ENCODE measurements around the gene FGF14. TPM values are rescaled to one million over a fixed set of nuclear protein-coding genes. Genes with fewer than 3 reads are reported as not detected.

The FGF14 gene
- total RNA-seq, 3 donors from 2014 or later (not counting 1 experiment from before 2014, with no cell fraction given), result not detected

DNA sequence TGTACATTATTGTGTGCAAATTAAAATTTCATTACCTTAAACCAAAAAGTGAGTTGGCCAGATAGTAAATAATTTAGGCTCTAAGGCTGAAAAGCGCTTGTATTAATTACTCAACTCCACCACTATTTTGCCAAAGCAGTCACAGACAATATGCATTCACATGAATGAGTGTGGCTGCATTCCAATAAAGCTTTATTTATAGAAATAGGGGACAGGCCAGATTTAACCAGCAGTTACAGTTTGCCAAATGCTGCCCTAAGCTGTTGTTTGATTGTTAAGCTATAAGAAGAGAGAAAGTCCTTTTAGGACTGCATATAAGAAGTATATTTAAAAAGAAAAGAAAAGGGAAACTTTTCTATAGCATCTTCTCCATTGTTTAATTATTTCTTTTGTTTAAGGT, 606.8 kb downstream of the FGF14 start:
- TF ChIP-seq, protein P1, sequence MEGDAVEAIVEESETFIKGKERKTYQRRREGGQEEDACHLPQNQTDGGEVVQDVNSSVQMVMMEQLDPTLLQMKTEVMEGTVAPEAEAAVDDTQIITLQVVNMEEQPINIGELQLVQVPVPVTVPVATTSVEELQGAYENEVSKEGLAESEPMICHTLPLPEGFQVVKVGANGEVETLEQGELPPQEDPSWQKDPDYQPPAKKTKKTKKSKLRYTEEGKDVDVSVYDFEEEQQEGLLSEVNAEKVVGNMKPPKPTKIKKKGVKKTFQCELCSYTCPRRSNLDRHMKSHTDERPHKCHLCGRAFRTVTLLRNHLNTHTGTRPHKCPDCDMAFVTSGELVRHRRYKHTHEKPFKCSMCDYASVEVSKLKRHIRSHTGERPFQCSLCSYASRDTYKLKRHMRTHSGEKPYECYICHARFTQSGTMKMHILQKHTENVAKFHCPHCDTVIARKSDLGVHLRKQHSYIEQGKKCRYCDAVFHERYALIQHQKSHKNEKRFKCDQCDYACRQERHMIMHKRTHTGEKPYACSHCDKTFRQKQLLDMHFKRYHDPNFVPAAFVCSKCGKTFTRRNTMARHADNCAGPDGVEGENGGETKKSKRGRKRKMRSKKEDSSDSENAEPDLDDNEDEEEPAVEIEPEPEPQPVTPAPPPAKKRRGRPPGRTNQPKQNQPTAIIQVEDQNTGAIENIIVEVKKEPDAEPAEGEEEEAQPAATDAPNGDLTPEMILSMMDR (IDR thresholded peaks at IDR 0.05), result no peak
- 100% methylated on average over 1 of the region's 1 CpG for WGBS (ENCODE audit: insufficient coverage)
- intact Hi-C loops (cut with micrococcal nuclease), result no loop called here

DNA sequence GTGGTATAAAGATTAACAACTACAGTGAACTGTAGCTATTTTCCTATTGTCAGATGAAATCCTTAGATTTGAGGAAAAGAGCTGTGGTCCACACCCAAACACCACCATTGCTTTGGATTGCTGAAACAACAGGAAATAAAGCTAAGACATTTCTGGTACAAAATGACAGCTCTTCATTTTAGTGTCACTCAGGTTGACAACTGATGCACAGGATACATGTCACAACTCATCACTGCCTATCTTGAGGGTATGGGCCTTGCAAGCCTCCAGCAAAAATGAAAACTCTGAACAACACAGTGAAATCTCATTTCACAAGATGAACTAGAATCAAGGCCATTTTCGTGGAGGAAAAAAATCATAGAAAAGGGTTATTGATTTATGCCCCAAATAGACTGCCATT, 609.7 kb downstream of the FGF14 start:
- H3K27ac Mint-ChIP-seq, result no peak overlapping the region
- intact Hi-C loops (cut with micrococcal nuclease), result no loop called here

More for the DNA sequence above, 606.8 kb downstream of the FGF14 start:
- DNase-seq (no peak), ATAC-seq (no peak)
- no peak overlapping the region for H3K27ac Mint-ChIP-seq
- no peak overlapping the region for H3K4me3 ChIP-seq (ENCODE audit: low read length)
- H3K9me3 ChIP-seq (ENCODE audit: control insufficient read depth, insufficient read depth, low read length), result no peaks in the 10 kb centered on the region
- H3K36me3 Mint-ChIP-seq, result no peaks in the 10 kb centered on the region
- H3K27ac ChIP-seq (ENCODE audit: low read length), result no peak overlapping the region
- H3K4me1 ChIP-seq (ENCODE audit: control insufficient read depth, insufficient read depth, low read length), result no peaks in the 10 kb centered on the region
- no peaks in the 10 kb centered on the region for H3K4me1 Mint-ChIP-seq
- no peak overlapping the region for H3K4me3 Mint-ChIP-seq
- peaks cover 4 to 7% of the 10 kb centered on the region in 2 donors for H3K9me3 Mint-ChIP-seq
- no peaks in the 10 kb centered on the region for H3K36me3 ChIP-seq (ENCODE audit: control insufficient read depth, insufficient read depth, low read length)
- H3K27me3 Mint-ChIP-seq (ENCODE audit: low read depth in 2 of 2), result no peaks in the 10 kb centered on the region
- no peaks in the 10 kb centered on the region for H3K27me3 ChIP-seq (ENCODE audit: control insufficient read depth, insufficient read depth, low read length)

DNA sequence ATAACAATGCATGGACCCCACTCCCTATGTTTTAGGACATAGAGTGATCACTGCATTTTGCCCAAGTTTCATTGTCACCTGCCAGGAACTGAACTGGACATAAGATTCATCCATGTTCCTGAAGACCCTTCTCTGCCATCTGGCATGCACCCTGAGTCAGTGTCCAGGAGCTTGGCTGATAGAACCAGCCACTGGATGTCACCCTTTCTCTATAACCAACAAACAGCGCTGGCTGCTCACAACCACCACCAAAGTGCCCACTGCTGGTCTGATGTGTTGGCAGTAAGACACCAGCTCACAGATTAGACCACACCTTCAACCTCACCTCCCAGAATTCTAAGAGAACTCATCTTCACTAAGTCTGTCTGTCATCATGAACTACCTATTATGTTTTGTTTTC, 616.0 kb downstream of the FGF14 start:
- DNase-seq (no peak), ATAC-seq (no peak)
- peaks cover 0 to 2% of the 10 kb centered on the region in 2 donors for H3K9me3 Mint-ChIP-seq
- no peak overlapping the region for H3K27ac Mint-ChIP-seq
- H3K4me1 ChIP-seq (ENCODE audit: control insufficient read depth, insufficient read depth, low read length), result no peaks in the 10 kb centered on the region
- WGBS (ENCODE audit: insufficient coverage), result 31% methylated on average over 1 of the region's 1 CpG
- H3K4me1 Mint-ChIP-seq, result no peaks in the 10 kb centered on the region
- H3K27me3 Mint-ChIP-seq (ENCODE audit: low read depth in 2 of 2), result no peaks in the 10 kb centered on the region
- no peaks in the 10 kb centered on the region for H3K9me3 ChIP-seq (ENCODE audit: control insufficient read depth, insufficient read depth, low read length)
- no peak overlapping the region for H3K4me3 Mint-ChIP-seq
- no peak overlapping the region for H3K27ac ChIP-seq (ENCODE audit: low read length)
- H3K36me3 Mint-ChIP-seq, result no peaks in the 10 kb centered on the region
- TF ChIP-seq, protein P1 (IDR thresholded peaks at IDR 0.05), result no peak
- H3K27me3 ChIP-seq (ENCODE audit: control insufficient read depth, insufficient read depth, low read length), result no peaks in the 10 kb centered on the region
- no peaks in the 10 kb centered on the region for H3K36me3 ChIP-seq (ENCODE audit: control insufficient read depth, insufficient read depth, low read length)
- H3K4me3 ChIP-seq (ENCODE audit: low read length), result no peak overlapping the region
- intact Hi-C loops (cut with micrococcal nuclease), result no loop called here

More for the DNA sequence above, 609.7 kb downstream of the FGF14 start:
- 60% methylated on average over 1 of the region's 1 CpG for WGBS (ENCODE audit: insufficient coverage)
- no peaks in the 10 kb centered on the region for H3K36me3 ChIP-seq (ENCODE audit: control insufficient read depth, insufficient read depth, low read length)
- ATAC-seq (no peak), DNase-seq (no peak)
- H3K27me3 ChIP-seq (ENCODE audit: control insufficient read depth, insufficient read depth, low read length), result no peaks in the 10 kb centered on the region
- H3K4me3 Mint-ChIP-seq, result no peak overlapping the region
- H3K4me3 ChIP-seq (ENCODE audit: low read length), result no peak overlapping the region
- no peak overlapping the region for H3K27ac ChIP-seq (ENCODE audit: low read length)
- H3K9me3 ChIP-seq (ENCODE audit: control insufficient read depth, insufficient read depth, low read length), result no peaks in the 10 kb centered on the region
- no peaks in the 10 kb centered on the region for H3K4me1 Mint-ChIP-seq
- no peaks in the 10 kb centered on the region for H3K27me3 Mint-ChIP-seq (ENCODE audit: low read depth in 2 of 2)
- no peaks in the 10 kb centered on the region for H3K36me3 Mint-ChIP-seq
- no peaks in the 10 kb centered on the region for H3K4me1 ChIP-seq (ENCODE audit: control insufficient read depth, insufficient read depth, low read length)
- TF ChIP-seq, protein P1 (IDR thresholded peaks at IDR 0.05), result no peak
- peaks cover 4 to 7% of the 10 kb centered on the region in 2 donors for H3K9me3 Mint-ChIP-seq

DNA sequence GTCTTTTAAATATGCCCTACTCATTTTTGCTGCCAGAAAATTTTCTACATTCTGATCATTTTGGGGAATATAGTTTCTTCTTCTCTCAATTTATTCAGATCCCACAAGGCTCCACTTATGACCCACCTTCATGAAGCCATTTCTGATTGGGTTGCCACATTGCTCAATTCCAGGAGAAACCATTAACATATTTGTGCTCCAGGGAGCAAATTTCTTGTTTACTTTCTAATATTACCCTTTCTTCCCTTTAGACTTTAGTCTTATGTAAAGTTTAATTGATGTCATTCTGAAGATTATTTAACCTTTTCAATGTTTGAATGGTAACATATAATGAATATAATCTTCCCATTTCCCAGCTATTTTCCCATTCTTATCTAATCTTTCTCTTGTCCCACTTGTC, 617.5 kb downstream of the FGF14 start:
- no peak overlapping the region for H3K4me3 ChIP-seq (ENCODE audit: low read length)
- Mint-ChIP-seq H3K4me1 (no peaks in the 10 kb centered on the region), H3K36me3 (no peaks in the 10 kb centered on the region), H3K9me3 (peaks cover 0 to 2% of the 10 kb centered on the region in 2 donors), H3K27ac (no peak overlapping the region), H3K27me3 (ENCODE audit: low read depth in 2 of 2) (no peaks in the 10 kb centered on the region), H3K4me3 (no peak overlapping the region)
- TF ChIP-seq, protein P1 (IDR thresholded peaks at IDR 0.05), result no peak
- no peaks in the 10 kb centered on the region for H3K27me3 ChIP-seq (ENCODE audit: control insufficient read depth, insufficient read depth, low read length)
- DNase-seq (no peak), ATAC-seq (no peak)
- H3K4me1 ChIP-seq (ENCODE audit: control insufficient read depth, insufficient read depth, low read length), result no peaks in the 10 kb centered on the region
- no peaks in the 10 kb centered on the region for H3K9me3 ChIP-seq (ENCODE audit: control insufficient read depth, insufficient read depth, low read length)
- intact Hi-C loops (cut with micrococcal nuclease), result no loop called here
- no peaks in the 10 kb centered on the region for H3K36me3 ChIP-seq (ENCODE audit: control insufficient read depth, insufficient read depth, low read length)
- no peak overlapping the region for H3K27ac ChIP-seq (ENCODE audit: low read length)

Measured in natural killer cell (primary cell).